GM21526 (cell line): ENCODE data around the gene HSPA12A.

Experiments used
- ATAC-seq: cut with Tn5 transposase; IDR thresholded peaks from one replicate; pipeline ENCODE4 v1.9.1; 2021; ENCODE audit warnings: moderate library complexity; ENCODE audit not compliant: unreplicated experiment, low FRiP score

Gene HSPA12A

DNA sequence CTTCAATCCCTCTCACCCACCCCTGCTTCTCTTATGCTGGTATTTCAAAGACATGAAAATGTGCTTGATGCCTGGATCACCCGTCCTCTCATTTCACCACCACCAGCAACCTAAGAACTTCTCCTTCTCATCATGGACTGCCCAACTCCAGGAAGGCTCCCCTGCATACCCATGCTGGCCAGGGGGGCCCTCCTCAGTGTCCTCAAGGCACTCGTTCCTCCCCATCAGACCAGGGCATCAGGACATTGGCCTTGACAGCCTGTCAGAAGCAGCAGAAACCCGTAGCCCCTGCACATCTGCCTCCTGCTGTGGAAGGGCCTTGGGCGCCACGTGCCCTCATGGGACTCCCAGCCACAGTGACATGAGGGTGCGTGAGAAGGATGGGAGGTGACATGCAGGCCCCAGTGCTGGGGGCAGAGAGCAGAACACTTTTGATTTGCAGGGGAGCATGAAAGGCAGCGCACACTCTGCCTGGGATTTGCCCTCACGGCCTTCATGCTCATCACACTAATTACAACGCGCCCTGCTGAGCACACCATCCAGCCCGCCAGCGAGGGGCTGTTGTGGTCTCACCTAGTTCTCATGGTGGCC, 1.9 kb upstream of the HSPA12A start:
- no peak for ATAC-seq

DNA sequence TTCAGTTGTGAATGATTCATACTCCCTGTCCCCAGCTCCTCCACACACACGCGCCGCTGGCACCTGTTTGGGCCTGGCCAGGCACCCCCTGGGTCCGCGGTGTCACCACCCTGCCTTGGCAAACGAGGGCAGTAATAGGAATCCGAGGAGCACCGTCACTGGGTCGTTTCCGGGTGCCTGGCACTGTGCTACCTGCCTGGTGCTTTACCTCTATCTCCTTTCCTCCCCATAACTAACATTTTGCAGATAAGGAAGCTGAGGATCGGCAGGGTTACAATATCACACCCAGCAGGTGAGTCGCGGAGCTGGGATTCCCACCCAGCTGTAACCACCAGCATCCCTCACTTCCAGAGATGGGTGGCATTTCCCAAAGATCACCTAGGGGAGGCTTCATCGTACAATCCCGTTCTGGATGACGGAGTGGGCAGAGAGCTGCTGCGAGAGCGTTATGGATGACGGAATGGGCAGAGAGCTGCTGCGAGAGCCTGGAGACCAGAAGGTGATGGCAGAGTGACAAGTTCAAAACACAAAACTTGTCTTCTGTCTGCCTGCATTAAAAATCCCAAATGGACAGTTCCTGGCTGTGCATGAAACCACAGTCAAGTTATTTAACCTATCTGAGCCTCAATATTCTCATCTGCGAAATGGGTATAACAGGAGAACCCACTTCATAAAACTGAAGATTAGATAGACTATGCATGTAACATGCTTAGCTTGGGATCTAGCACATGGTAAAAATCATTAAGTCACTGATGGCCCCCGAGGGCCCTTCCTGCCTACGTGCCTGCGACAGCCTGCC, 1.1 kb upstream of the HSPA12A start:
- ATAC-seq: no peak

DNA sequence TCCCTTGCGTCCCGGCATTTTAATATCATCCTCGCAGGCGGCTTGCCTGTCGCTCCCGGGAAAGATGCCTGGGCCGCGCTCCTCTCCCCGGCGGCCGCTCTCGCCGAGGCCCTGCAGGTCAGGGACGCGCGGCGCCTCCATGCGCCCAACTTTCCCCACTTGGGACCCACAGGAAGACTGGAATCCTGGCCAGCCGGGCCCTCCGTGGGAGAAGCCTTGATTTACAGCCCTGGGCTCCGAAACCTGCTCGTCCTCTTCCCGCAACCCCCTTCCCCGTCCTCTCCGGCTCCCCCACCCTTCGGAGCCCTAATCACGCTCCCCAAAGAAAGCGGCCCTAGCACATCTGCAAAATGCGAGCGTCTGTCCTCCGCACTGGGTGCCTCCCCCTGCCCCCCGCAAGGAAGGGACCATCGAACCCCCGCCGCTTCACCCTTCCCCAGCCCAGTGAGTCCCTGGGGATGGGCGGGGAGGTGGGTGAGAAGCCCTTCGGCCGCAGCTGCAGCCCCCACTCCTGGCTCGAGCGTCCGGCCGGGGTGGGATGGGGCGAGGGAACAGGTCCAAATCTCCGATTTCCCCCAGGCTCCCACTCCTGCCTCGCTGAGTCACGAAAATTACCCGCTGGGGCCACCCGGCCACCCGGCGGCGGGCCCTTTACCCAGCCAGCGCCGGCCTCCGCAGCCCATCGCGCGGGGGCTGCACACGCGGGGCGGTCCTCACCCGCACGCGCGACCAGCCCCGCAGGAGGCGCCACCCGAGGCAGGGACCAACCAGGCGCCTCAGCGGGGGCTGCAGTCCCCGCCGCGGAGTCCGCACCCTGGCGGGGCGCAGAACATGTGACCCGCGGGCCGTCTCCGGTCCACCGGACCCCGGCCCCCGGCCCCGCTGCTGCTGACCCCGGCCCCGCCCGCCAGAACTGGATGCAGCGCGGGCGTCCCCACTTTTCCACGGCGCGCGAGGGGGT, 695 bp downstream of the HSPA12A start:
- no peak for ATAC-seq

GRCh38 chr10:116740971-116741370, 1.4 kb downstream of the HSPA12A start:
- ATAC-seq: no peak

DNA sequence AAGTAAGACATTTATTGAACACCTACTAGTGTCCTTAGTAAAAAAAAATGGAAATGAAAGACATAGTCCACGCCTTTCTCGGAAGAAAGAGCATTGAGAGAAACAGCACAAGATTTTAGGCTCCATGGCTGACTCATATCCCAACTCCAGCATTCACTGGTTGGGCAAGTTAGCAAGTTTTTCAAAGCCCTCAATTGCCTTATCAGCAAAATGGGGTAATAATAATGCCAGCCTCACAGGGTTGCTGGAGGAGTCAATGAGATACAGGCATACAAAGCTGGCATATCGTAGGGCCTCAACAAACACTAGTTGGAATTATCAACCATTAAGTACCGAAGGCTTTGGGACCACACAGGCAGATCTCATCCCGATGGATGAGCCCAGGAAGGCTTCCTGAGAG, 4.0 kb downstream of the HSPA12A start:
- ATAC-seq: no peak

GRCh38 chr10:116737627-116738327, 4.6 kb downstream of the HSPA12A start:
- ATAC-seq: no peak

DNA sequence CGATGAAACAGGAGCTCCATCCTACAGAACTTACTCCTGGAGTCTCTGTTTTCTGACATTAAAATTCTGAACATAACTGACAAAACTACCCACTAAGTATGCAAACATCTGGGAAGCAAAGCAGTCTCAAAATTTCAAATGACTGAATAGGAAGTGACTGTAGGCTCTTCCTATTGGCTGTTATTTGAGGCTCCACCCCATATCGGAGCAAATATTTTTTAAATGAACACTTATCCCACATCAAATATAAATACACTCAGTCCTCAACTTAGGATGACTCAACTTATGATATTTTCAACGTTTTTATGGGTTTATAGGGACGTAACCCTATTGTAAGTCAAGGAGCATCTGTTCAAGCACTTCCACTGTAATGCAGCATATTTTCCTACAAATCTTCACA, 8.8 kb downstream of the HSPA12A start:
- ATAC-seq: no peak

DNA sequence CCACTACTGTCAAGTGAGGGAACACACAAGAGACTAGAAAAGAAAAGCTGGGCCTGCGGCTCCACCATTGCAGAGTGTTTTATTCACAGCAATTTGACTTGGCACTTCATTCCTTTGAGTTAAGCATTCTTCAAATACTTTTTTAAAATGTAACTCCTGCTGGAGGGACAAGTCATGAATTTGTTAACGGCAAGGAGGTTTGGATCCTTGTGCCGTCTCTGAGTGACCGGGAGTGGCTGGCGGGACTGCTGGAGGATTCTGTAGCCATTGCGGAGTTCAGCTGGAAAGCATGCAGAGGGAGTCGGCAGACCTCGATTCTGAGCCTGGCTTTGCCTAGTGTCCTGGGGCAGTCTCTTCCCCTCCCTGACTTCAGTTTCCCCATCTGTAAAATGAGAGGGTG, 9.8 kb downstream of the HSPA12A start:
- no peak for ATAC-seq

- no peak for ATAC-seq
Measured at GRCh38 chr10:116730464-116731260, 11.7 kb downstream of the HSPA12A start.

DNA sequence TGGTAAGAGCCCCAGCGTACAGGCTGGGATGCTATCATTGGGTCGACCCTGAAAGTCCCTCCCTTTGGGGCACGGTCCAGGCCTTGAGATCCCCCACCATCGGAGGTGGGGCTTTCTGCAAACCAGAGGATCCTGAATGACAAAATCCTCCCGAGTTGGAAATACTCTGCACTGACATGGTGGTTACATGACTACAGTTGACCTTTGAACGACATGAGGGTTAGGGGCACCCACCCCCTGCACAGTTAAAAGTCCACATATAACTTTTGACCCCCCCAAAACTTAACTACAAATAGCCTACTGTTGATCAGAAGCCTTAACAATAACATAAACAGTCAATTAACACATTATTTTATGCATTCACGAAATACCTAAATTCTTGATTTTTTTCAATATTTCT, 13.1 kb downstream of the HSPA12A start:
- no peak for ATAC-seq

- ATAC-seq: no peak
Measured at GRCh38 chr10:116728526-116729096, 13.8 kb downstream of the HSPA12A start.

GRCh38 chr10:116723428-116724281, 18.7 kb downstream of the HSPA12A start:
- no peak for ATAC-seq

DNA sequence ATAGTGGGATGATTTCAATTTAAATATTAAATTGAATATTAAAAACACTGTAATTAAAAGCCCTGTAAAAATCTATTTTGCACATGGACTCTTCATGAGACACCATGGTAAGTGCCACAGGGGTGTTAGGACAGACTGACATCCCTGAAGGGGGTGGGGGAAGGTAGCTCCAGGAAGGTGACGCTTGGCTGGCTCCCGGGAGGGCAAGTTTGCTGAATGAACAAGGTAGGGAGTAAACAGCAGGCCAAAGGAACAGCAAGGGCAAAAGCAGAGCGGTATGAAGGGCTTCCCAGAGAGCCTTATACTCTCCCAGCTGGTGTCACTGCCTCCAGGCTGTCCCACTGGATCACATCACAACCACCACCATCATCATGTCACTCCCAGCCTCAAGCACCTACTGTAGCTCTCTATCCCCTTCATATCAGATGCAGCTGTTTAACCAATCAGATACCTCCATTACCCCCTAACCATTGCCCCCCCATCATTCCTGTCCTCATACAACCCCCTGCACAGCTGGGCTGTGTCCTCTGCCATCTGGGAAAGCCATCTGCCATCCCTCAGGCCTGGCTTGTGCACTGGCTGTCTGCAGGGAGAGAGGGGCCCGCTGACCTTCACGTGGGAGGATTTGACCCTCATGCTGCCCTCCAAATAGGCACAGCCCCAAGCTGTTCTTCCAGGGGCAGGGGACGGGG, 19.5 kb downstream of the HSPA12A start:
- no peak for ATAC-seq

DNA sequence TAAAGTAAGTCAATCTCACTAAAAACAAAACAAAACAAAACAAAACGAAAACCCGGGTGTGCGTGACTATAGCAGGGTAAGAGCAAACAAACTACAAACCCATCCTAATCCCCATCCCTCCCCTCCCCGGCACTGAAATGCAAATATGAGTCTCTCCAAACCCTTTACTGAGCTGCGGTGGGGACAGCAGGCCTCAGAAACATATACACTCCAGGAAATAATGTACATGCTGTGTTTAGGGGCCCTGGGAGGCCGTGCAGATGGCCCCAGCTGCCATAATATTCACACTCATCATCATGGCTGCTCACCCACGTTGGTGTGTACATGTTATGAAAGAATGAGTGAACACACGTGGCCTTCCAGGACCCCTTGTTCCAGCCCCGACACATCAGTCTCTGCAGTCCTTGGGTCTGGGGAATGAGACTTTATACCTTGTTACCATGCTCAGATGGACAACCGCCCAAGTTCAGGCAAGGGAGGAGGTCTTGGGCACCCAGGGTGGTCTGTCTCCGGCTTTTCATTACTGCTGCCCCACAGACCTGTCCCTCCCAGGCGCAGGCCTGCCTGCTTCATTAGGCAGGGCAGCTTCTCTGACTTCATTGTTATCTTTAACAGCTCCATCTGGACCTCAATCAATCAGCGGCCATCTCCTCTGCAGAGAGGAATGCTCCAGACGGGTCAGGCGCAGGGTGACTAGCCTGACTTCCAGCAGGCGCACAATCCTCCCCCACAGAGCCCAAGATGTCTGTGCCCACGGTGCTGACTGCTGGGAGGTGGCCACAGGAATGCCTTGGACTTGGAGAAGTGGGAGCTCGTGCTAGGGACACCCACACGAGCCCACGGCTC, 20.6 kb downstream of the HSPA12A start:
- no peak for ATAC-seq

GRCh38 chr10:116720668-116721546, 21.5 kb downstream of the HSPA12A start:
- no peak for ATAC-seq

GRCh38 chr10:116720241-116720643, 22.1 kb downstream of the HSPA12A start:
- ATAC-seq: no peak
